Testis (tissue), 2 donors: Measurements from ENCODE around the gene LDAH.

Experiments used
- CTCF ChIP-seq, 3 experiments: fragments of 450-650 bp in 2 of 3; fragments of 200-600 bp in 1 of 3; sonication (generic) in 1 of 3; IDR thresholded peaks; one replicate each; pipeline ENCODE4 v1.5.1; 2016 to 2019; ENCODE audit warnings: antibody characterized with exemption in 3 of 3, mild to moderate bottlenecking in 2 of 3, moderate library complexity in 1 of 3
- POLR2A ChIP-seq: fragments of 450-650 bp; IDR thresholded peaks from one replicate; pipeline ENCODE4 v1.6.1; 2017; ENCODE audit warnings: antibody characterized with exemption, mild to moderate bottlenecking, moderate library complexity

GRCh38 chr2:20677301-20678085 is 145.4 kb downstream of the LDAH start:
- no peak for TF ChIP-seq CTCF (IDR thresholded peaks at IDR 0.05)
- no peak for TF ChIP-seq POLR2A
